ENCODE data around the gene ZBTB5.
"Not testable (repeated sequence)": the region's sequence is repeated elsewhere in the genome, so short reads cannot be mapped to it uniquely, and the experiment has no call there.

ZBTB5 gene

GRCh38 chr9:37486256-37486615 lies 21.0 kb upstream of the ZBTB5 start:
- DNase-seq, result peak in 1 of 2 experiments; percentile 23

DNA sequence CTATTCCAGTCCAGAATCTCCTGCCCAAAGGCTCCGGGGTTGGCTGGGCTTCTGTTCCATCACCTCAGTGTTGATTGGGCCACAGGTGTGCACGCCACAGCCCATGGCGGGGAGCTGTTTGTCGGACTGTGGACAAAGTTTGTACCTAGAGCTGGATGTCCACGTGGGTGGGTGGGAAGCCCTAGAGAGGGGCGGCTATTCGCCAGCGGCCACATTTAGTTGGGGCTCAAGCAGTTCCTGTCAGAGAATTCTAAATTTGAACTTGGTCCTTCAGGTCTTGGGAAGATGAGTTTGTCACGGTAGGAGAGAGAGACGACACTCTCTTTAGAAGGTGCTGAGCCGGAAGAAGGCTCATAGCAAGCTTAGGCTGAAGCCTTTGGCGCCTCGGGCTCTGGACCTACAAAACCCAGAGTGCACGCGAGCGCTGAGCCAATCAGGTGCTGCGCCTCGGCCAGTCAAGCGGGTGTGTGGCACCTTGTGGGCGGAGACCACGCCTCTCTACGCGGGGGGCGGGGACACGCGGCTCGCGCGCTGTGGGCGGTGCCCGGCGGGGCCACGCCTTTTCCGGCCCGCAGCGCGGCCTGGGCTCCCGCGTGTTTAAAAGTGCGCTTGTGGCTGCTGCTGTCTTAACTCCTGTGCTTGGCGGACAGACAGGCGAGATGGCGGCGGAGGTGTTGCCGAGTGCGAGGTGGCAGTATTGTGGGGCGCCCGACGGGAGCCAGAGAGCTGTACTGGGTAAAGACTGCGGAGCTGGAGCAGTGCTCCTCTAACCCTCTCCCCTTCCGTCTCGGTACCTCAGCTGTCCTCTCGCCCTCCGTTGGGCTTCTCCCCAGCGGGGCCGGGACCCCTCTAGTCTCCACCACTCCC lies 20.4 kb upstream of the ZBTB5 start, which contains the start of gene POLR1E:
Gene POLR1E, plus strand, starts transcription at position 560 of the 867 bp plus-strand sequence. Its CDS starts 100 bp downstream, at position 660.
- DNase-seq, result peak; percentile 87 to 89

DNA sequence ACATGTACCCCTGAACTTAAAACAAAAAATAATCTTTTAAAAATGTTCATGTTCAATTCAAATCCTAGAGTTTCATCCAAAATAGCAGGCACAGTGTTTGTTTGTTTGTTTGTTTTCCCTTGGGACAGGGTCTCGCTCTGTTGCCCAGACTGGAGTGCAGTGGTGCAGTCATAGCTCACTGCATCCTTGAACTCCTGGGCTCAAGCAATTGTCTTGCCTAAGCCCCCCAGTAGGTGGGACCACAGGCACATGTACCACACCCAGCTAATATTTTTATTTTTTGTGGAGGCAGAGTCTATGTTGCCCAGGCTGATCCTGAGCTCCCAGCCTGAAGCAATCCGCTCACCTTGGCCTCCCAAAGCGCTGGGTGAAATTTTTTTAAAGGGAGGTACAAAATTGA lies 15.5 kb upstream of the ZBTB5 start:
- DNase-seq, result peak in 1 of 2 experiments; percentile 4

DNA sequence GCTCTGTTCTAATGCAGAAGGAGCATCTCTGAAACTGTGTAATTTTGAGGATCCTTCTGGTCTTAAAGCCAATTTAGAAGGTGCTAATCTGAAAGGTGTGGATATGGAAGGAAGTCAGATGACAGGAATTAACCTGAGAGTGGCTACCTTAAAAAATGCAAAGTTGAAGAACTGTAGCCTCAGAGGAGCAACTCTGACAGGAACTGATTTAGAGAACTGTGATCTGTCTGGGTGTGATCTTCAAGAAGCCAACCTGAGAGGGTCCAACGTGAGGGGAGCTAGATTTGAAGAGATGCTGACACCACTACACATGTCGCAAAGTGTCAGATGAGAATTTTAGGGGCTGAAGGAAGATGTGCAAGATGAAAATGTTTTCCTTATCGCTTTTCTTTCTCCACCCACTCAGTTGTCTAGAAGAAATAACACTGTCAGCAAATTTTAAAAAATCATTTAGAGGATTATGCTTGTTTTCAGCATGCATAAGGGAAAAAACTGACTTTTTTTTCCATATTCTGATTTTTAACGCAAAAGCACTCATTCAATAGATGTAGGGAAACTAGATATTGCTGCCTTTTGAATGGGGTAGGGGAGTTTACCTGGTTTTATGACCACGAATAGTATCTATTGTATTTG lies 12.9 kb upstream of the ZBTB5 start:
- not testable (repeated sequence) for DNase-seq

GRCh38 chr9:37477443-37477842 lies 12.2 kb upstream of the ZBTB5 start:
- DNase-seq, result not testable (repeated sequence)

DNA sequence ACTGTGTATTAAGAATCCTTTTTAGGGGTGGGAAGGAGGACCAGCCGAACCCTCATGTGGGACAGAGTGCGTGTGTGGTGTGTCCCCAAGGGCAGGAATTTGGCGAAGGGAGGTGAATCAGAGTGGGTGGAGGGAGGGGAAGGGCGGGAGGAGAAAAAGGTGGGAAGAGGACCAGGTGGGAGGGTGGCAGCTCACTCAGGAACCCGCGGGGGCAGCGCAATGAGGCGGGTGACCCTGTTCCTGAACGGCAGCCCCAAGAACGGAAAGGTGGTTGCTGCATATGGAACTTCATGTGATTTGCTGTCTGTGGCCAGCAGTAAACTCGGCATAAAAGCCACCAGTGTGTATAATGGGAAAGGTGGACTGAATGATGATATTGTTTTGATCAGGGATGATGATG lies 11.7 kb upstream of the ZBTB5 start:
- no peak for DNase-seq

DNA sequence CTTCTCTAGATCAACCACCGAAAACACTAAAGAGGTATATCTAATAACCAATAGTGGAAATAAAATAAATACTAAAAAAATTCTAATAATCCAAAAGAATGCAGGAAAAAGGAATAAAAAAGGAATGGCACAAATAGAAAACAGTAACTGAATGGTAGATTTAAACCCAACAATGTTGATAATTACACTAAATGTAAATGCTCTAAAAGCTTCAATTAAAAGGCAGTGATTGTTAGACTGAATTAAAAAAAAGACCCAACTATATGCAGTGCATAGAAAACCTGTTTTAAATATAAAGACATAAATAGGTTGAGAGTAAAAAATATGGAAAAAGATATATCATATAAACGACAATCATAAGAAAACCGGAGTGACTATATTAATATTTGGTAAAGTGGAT lies 9.2 kb upstream of the ZBTB5 start:
- no peak for DNase-seq

DNA sequence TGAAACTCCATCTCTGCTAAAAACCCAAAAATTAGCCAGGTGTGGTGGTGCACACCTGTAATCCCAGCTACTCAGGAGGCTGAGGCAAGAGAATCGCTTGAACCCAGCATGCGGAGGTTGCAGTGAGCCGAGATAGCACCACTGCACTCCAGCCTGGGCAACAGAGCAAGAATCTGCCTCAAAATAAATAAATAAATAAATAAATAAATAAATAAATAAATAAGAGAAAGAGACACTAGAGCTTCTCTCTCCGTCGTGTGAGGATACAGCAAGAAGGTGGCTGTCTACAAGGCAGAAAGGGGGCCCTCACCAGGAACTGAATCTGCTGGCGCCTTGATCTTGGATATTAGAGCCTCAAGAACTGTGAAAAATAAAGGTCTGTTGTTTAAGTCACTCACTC lies 8.7 kb upstream of the ZBTB5 start:
- DNase-seq, result not testable (repeated sequence)

DNA sequence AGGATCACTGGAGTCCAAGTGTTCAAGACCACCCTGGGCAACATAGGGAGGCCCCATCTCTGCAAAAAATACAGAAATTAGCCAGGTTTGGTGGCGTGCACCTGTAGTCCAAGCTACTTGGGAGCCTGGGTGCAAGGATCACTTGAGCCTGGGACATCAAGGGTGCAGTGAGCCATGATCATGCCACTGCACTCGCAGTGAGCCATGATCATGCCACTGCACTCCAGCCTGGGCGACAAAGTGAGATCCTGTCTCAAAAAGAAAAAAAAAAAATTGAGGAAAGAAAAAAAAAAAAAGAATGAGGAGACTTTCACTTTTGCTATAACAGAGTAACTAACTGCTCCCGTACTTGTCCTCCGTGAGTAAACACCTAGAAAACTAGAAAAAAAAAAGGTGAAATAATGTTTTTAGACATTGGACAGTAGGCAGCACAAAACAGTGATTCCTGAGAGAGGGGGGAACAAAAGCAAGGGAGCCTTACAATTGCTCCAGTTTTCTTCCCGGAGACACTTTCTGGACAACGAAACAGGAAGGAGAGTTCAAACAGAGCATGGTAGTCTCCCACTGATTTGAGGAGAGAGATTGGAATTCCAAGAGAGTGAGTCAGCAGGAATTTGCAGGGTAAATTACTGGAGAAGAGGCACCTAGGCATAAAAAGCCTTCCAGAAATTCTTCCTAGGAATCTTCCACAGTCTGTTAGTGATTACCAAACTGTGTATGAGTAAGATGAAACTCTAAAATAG lies 6.9 kb upstream of the ZBTB5 start:
- no peak for DNase-seq

GRCh38 chr9:37468620-37469019 lies 3.4 kb upstream of the ZBTB5 start:
- no peak for DNase-seq

DNA sequence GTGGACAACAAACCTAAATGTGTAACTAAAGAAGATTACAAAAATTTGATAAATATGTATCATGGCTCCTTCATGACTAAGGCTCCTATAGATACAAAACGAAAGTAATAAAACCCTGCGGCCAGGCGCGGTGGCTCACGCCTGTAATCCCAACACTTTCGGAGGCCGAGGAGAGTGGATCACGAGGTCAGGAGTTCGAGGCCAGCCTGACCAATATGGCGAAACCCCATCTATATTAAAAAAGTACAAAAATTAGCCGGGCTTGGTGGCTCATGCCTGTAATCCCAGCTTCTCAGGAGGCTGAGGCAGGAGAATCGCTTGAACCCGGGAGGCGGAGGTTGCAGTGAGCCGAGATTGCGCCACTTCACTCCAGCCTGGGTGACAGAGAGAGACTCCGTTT lies 2.3 kb upstream of the ZBTB5 start:
- not testable (repeated sequence) for DNase-seq

DNA sequence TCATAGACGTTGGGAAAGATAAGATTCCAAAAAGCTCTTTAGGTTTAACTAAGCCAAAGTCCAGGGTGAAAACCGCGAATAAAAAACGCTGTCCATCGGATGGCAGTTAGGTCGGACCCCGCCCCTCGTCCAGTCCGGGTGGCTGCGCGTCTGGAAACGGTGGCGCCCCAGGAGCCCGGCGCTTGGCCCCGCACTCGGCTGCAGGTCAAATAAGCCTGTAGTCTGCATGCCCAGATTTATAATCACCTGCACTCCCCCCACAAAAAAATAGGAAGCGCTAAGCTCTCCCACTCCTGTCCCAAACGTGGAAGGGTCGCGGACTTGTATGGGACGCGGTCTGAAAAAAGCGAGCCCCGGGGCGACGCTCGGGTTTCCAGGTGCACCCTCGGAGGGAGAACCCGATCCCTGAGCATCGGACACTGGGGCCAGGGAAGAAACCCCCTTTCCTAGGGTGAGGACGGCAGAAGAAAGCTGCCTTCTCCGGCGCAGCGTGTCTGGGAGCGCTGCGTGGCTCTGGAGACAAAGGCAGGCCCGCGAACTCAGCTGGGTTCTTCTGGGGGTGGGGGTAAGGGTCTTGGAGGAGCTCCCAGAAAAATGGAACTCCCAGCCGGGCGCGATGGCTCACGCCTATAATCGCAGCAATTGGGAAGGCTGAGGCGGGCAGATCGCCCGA lies 923 bp upstream of the ZBTB5 start:
- peak; percentile 47 to 49 for DNase-seq

- DNase-seq, result peak; percentile 65 to 89
Measured at GRCh38 chr9:37464426-37465248, 613 bp downstream of the ZBTB5 start.

- no peak for DNase-seq
Measured at GRCh38 chr9:37464006-37464405, 1.2 kb downstream of the ZBTB5 start.

- DNase-seq, result no peak
Measured at GRCh38 chr9:37456817-37457216, 8.4 kb downstream of the ZBTB5 start.

GRCh38 chr9:37455884-37456647 lies 9.2 kb downstream of the ZBTB5 start:
- no peak for DNase-seq

DNA sequence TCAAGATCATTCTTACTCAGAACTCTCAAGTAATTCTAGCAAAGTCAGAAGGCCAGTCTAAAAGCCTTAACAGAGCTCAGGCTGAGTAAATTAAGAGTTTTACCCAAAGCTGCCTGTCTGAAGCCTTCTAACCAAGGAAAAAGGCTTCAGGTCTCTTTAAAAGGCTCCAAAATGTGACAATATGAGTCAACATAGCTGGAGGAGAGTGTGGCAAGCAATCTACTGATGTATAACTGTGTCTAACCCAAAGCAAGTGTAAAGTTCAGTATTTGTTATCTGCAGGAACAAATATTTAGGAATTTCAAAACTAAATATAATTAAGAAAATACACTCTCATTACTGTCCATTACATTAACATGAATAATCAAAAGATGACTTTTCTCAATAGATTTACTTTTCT lies 11.0 kb downstream of the ZBTB5 start:
- no peak for DNase-seq

DNA sequence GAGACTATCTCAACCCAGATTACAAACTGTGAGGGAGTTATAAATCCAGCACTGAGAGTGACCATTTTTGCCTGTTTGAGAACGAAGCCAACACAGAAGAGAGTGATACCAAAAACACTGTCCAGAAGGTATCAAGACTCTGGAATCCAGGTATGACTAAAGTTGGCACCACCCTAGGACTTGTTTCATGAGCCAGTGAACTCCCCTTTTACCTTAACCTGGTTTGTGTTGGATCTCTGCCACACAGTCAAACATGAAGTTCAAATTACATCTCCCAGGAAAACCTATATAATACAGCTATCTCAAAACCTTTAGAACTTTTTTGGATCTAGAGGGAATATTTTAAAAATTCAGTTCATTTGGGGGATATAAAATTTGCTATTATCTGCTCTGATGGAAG lies 11.4 kb downstream of the ZBTB5 start:
- DNase-seq, result no peak

- no peak for DNase-seq
Measured at GRCh38 chr9:37452611-37453010, 12.6 kb downstream of the ZBTB5 start.

- no peak for DNase-seq
Measured at GRCh38 chr9:37451628-37452027, 13.6 kb downstream of the ZBTB5 start.

Data from Kasumi-1 (cell line).